ENCODE results near the gene FILIP1L.

- TF ChIP-seq CTCF (conservative IDR thresholded peaks at IDR 0.05; ENCODE audit: low read depth, low read length) (peak; percentile 22; the same call in 1 of the 2 replicates), CEBPB (IDR thresholded peaks at IDR 0.05; ENCODE audit: low read depth, low read length) (peak; percentile 65), RCOR1 (IDR thresholded peaks at IDR 0.05; ENCODE audit: insufficient replicate concordance, low read length) (no peak), USF2 (IDR thresholded peaks at IDR 0.05; ENCODE audit: low read depth, low read length) (no peak), SMC3 (IDR thresholded peaks at IDR 0.05; ENCODE audit: low read depth, low read length) (no peak), POLR2A (IDR thresholded peaks at IDR 0.05; ENCODE audit: low read depth, low read length) (peak; percentile 88), MXI1 (IDR thresholded peaks at IDR 0.05; ENCODE audit: borderline replicate concordance, low read depth, low read length) (peak; percentile 98), MAZ (IDR thresholded peaks at IDR 0.05; ENCODE audit: borderline replicate concordance, low read depth, low read length) (peak; percentile 7; the same call in 1 of the 2 replicates), RAD21 (IDR thresholded peaks at IDR 0.05; ENCODE audit: low read length) (0 out of 2 replicates have a peak, but pooled peaks have one; percentile 4)
These were observed 296.7 kb downstream of the FILIP1L start, which contains the start of gene CMSS1 for GRCh38 chr3:99817437-99818240.

Data from IMR-90 (cell line).